SJSA1 (cell line): ENCODE data around the gene DNM2. TPM values are rescaled to one million over a fixed set of nuclear protein-coding genes. Genes with fewer than 3 reads are reported as not detected.

Experiments
- DNase-seq, 2 experiments: peaks; one replicate each; pipeline ENCODE4 v3.0.0-alpha.2; 2015 to 2020; ENCODE audit warnings: low spot score in 2 of 2, low read depth in 1 of 2
- H3K27ac ChIP-seq: fragments of 250-450 bp; sonication (Bioruptor Pico); 2 replicates; pipeline ENCODE4 v1.5.1; 2020; ENCODE audit warnings: mild to moderate bottlenecking, moderate library complexity
- H3K27me3 ChIP-seq: fragments of 250-450 bp; sonication (Bioruptor Pico); replicated peaks from 2 replicates; pipeline ENCODE4 v1.5.1; 2020; ENCODE audit warnings: mild to moderate bottlenecking, moderate library complexity
- H3K36me3 ChIP-seq: fragments of 250-450 bp; sonication (Bioruptor Pico); 2 replicates; pipeline ENCODE4 v1.5.1; 2020; ENCODE audit warnings: mild to moderate bottlenecking
- H3K4me1 ChIP-seq: fragments of 250-450 bp; sonication (Bioruptor Pico); replicated peaks from 2 replicates; pipeline ENCODE4 v1.6.1; 2021; ENCODE audit warnings: mild to moderate bottlenecking
- H3K4me3 ChIP-seq: fragments of 250-450 bp; sonication (Bioruptor Pico); 2 replicates; pipeline ENCODE4 v1.5.1; 2020; ENCODE audit warnings: mild to moderate bottlenecking
- H3K9me3 ChIP-seq: fragments of 250-450 bp; sonication (Bioruptor Pico); replicated peaks from 2 replicates; pipeline ENCODE4 v1.5.1; 2020; ENCODE audit warnings: mild to moderate bottlenecking
- total RNA-seq: library from RNA; depleted of rRNA; stranded (reverse); fragments of >200 nt; shearing (Covaris generic); gene quantifications from 2 replicates; pipeline ENCODE4 v1.2.3, GENCODE V29; 2014

DNM2 gene
- total RNA-seq, 1 experiment from 2014 or later: 58.4 TPM

GRCh38 chr19:10699650-10700335, 18.1 kb upstream of the DNM2 start:
- Histone ChIP-seq H3K9me3 (no peaks in the 10 kb centered on the region), H3K27ac (no peak overlapping the region), H3K36me3 (no peaks in the 10 kb centered on the region), H3K4me1 (peaks cover 17% of the 10 kb centered on the region), H3K4me3 (no peak overlapping the region), H3K27me3 (no peaks in the 10 kb centered on the region)
- peak; percentile 36 to 71 for DNase-seq

GRCh38 chr19:10701955-10702525, 15.8 kb upstream of the DNM2 start:
- no peak for DNase-seq
- Histone ChIP-seq H3K4me1 (peaks cover 9% of the 10 kb centered on the region), H3K9me3 (no peaks in the 10 kb centered on the region), H3K27ac (no peak overlapping the region), H3K27me3 (no peaks in the 10 kb centered on the region), H3K4me3 (peak overlapping the region; percentile 58), H3K36me3 (peaks cover 3% of the 10 kb centered on the region; the same call in 1 of the 2 replicates)

GRCh38 chr19:10706990-10707389, 10.9 kb upstream of the DNM2 start:
- Histone ChIP-seq H3K4me3 (no peak overlapping the region), H3K36me3 (peaks cover 15% of the 10 kb centered on the region; the same call in 1 of the 2 replicates), H3K4me1 (peaks cover 3% of the 10 kb centered on the region), H3K9me3 (no peaks in the 10 kb centered on the region), H3K27ac (no peak overlapping the region), H3K27me3 (no peaks in the 10 kb centered on the region)
- DNase-seq: no peak

GRCh38 chr19:10707440-10707839, 10.4 kb upstream of the DNM2 start:
- no peaks in the 10 kb centered on the region for H3K27me3 ChIP-seq
- no peaks in the 10 kb centered on the region for H3K9me3 ChIP-seq
- no peaks in the 10 kb centered on the region for H3K4me1 ChIP-seq
- no peak for DNase-seq
- no peak overlapping the region for H3K27ac ChIP-seq
- H3K4me3 ChIP-seq: no peak overlapping the region
- H3K36me3 ChIP-seq: peaks cover 15% of the 10 kb centered on the region; the same call in 1 of the 2 replicates

- Histone ChIP-seq H3K27me3 (no peaks in the 10 kb centered on the region), H3K36me3 (peaks cover 19% of the 10 kb centered on the region; the same call in 1 of the 2 replicates), H3K27ac (no peak overlapping the region), H3K9me3 (no peaks in the 10 kb centered on the region), H3K4me1 (no peaks in the 10 kb centered on the region), H3K4me3 (no peak overlapping the region)
- DNase-seq: no peak
Measured at GRCh38 chr19:10708291-10708690, 9.6 kb upstream of the DNM2 start.

GRCh38 chr19:10712045-10712444, 5.8 kb upstream of the DNM2 start:
- DNase-seq: no peak
- peaks cover 17% of the 10 kb centered on the region; the same call in 1 of the 2 replicates for H3K36me3 ChIP-seq
- no peaks in the 10 kb centered on the region for H3K27me3 ChIP-seq
- no peak overlapping the region for H3K27ac ChIP-seq
- H3K4me3 ChIP-seq: no peak overlapping the region
- H3K4me1 ChIP-seq: peaks cover 2% of the 10 kb centered on the region; the same call in 1 of the 2 replicates
- no peaks in the 10 kb centered on the region for H3K9me3 ChIP-seq

GRCh38 chr19:10712754-10713153, 5.1 kb upstream of the DNM2 start:
- DNase-seq: no peak
- Histone ChIP-seq H3K9me3 (no peaks in the 10 kb centered on the region), H3K27ac (no peak overlapping the region), H3K27me3 (no peaks in the 10 kb centered on the region), H3K36me3 (peaks cover 14% of the 10 kb centered on the region; the same call in 1 of the 2 replicates), H3K4me1 (peaks cover 4% of the 10 kb centered on the region; the same call in 1 of the 2 replicates), H3K4me3 (no peak overlapping the region)

GRCh38 chr19:10713317-10713716, 4.6 kb upstream of the DNM2 start:
- Histone ChIP-seq H3K4me1 (peaks cover 4% of the 10 kb centered on the region; the same call in 1 of the 2 replicates), H3K27ac (no peak overlapping the region), H3K4me3 (no peak overlapping the region), H3K27me3 (no peaks in the 10 kb centered on the region), H3K36me3 (peaks cover 18% of the 10 kb centered on the region), H3K9me3 (no peaks in the 10 kb centered on the region)
- DNase-seq: no peak

GRCh38 chr19:10717054-10717355, 874 bp upstream of the DNM2 start:
- Histone ChIP-seq H3K4me1 (peaks cover 15% of the 10 kb centered on the region), H3K9me3 (no peaks in the 10 kb centered on the region), H3K27me3 (no peaks in the 10 kb centered on the region), H3K36me3 (peaks cover 30% of the 10 kb centered on the region), H3K27ac (no peak overlapping the region), H3K4me3 (no peak overlapping the region)
- DNase-seq: no peak

- H3K4me3 ChIP-seq: peak overlapping the region; percentile 96
- peak overlapping the region; percentile 77 for H3K27ac ChIP-seq
- DNase-seq: peak; percentile 41 to 56
- H3K27me3 ChIP-seq: no peaks in the 10 kb centered on the region
- H3K36me3 ChIP-seq: peaks cover 29% of the 10 kb centered on the region
- H3K9me3 ChIP-seq: no peaks in the 10 kb centered on the region
- peaks cover 15% of the 10 kb centered on the region for H3K4me1 ChIP-seq
Measured at GRCh38 chr19:10718205-10719196, 622 bp downstream of the DNM2 start.

- DNase-seq: peak in 1 of 2 experiments; percentile 8
- Histone ChIP-seq H3K4me1 (peaks cover 15% of the 10 kb centered on the region), H3K27me3 (no peaks in the 10 kb centered on the region), H3K36me3 (peaks cover 31% of the 10 kb centered on the region), H3K9me3 (no peaks in the 10 kb centered on the region), H3K4me3 (peak overlapping the region; percentile 96), H3K27ac (no peak overlapping the region)
Measured at GRCh38 chr19:10719466-10719961, 1.6 kb downstream of the DNM2 start.

GRCh38 chr19:10720607-10721125, 2.8 kb downstream of the DNM2 start:
- Histone ChIP-seq H3K27ac (no peak overlapping the region), H3K4me1 (peaks cover 15% of the 10 kb centered on the region), H3K36me3 (peaks cover 40% of the 10 kb centered on the region), H3K4me3 (no peak overlapping the region), H3K27me3 (no peaks in the 10 kb centered on the region), H3K9me3 (no peaks in the 10 kb centered on the region)
- no peak for DNase-seq

GRCh38 chr19:10723591-10723990, 5.7 kb downstream of the DNM2 start:
- Histone ChIP-seq H3K4me3 (no peak overlapping the region), H3K36me3 (peaks cover 36% of the 10 kb centered on the region), H3K27me3 (no peaks in the 10 kb centered on the region), H3K9me3 (no peaks in the 10 kb centered on the region), H3K27ac (no peak overlapping the region), H3K4me1 (peaks cover 11% of the 10 kb centered on the region)
- DNase-seq: no peak
